ENCODE results near the gene SMARCAD1.
"Not testable (repeated sequence)": the region's sequence is repeated elsewhere in the genome, so short reads cannot be mapped to it uniquely, and the experiment has no call there.

SMARCAD1 gene

DNA sequence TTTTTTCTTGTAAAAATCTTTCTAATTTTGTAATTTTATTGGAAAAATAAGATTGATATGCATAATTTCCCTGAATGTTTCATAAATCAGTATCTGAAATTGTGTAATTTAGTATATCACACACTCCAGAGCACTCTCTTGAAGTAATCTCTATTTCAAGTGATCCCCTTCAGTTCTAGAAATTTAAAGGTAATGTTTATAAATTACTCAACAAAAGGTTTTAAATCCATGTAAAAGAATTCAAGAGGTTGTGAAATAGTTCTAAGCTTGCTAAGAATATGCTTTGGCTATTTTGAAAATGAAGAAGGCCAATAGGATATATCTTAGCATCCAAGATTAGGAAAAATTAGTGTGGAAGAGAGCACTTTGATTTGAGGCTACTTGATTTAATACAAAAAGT, 28.2 kb downstream of the SMARCAD1 start:
- no peak for DNase-seq

DNA sequence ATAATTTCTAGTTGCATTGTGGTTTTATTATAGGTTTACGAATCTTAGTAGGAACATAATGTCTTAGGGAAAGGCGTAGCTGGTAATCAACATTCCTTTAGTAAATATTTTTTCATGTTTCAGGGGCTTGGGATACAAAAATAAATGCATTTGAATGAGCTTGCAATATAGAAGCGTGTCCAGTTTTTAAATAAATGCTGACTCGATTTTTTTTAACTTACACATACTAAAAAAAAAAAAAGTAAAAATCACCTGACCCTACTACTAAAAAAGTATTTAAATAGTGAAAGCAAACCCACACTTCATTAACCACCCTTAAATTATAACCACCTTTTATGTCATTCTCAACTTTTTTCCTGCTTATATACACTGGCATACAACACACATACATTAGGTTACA, 29.6 kb downstream of the SMARCAD1 start:
- DNase-seq: no peak

DNA sequence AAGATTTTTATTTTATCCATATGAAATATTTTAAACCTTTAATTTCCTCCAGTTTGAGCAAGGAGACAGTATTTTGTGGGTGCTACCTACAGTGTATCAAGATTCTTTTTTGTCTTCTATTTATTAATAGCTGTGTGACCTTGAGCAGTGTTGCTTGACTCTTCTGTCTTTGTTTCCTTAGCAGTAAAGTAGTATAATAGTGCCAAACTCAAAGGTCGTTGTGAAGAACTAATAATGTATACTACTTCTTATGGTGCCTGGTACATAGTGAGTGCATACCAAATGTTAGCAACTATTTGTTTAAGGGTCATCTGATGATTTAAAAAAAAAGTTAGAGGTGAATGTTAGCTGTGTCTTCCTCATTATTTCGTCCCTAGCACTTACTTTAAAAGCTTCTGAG, 30.5 kb downstream of the SMARCAD1 start:
- DNase-seq: no peak

DNA sequence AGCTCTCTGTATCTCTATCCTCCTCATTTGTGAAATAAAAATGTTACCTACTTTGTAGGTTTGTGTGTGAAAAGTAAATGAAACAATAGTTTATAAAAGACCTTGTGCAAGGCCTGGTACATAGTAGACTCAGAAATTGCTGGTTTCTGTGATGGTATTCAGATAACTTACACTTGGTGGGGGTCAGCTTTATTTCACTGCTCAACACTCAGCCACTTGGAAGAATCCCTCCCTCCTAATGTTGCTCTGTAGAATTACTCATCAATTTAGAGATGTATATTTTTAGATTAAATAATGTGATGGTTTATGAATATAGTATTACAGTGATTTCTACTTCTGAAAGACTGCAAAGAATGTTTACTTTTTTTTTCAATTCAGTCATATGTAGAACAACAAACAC, 32.7 kb downstream of the SMARCAD1 start:
- DNase-seq: no peak

DNA sequence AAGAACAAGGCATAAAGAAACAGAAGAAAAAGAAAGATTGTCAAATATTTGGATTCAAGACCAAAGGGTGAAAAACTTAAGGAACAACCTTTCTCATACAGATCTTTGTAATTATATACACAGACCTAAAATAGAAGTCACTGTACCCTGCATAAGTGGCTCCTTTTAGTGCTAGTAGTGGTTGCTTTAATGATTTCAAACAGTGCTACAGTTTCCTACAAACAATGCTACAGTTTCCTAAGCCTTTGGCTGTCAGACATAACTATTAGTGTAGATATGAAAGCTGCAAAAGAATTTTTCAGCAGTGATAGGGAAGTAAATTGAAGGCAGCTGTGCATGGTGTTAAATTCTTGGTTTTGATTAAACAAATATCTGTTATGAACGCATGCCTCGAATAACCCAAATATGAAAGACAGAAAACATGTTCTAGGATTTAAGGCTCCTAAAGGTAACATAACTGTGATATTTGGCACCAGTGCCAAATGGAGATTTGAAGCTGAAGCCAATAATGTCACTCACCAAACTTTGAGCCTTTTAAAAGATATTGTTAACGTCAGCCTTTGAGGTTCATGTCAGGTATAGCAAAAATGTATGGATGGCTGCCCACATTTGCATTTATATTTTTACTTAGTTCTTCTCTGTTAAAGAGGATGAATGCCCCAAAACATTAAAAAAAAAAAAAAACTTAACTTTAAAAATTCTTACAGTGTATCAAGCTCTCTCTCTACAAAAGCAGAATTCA, 36.6 kb downstream of the SMARCAD1 start:
- DNase-seq: no peak

DNA sequence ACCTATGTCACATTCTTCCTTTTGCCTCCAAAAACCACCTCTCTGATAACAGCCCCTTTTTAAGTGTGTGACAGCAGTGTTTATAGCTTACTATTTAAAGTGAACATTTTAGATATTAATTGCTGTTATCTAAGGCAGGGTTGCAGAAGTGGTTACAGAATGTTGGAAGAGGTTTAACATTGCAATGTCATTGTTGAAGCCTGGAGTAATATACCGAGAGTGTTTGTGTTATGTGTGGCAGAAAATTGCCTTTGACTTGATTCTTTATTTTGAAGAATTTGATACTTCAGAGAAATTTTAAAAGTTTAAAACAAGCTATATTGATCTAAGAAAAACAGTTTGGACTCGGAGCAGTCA, 37.1 kb downstream of the SMARCAD1 start:
- no peak for DNase-seq

DNA sequence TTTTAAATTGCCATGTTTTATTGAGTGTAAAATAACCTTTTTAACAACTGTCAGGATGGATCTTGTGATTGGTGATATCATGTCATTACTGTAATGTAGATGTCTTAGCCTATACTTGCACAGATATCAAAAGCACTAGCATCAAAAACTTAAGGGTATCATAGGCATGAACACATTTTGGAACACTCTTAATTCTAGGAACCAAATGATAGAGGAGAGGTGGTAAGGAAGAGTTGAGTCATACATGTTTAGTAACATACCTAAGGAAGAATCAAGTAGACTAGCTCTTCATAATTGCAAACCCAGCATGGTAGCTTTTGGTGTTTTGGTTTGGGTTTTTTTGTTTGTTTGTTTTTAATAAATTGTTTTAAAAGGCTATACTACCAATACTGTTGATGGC, 43.4 kb downstream of the SMARCAD1 start:
- no peak for DNase-seq

DNA sequence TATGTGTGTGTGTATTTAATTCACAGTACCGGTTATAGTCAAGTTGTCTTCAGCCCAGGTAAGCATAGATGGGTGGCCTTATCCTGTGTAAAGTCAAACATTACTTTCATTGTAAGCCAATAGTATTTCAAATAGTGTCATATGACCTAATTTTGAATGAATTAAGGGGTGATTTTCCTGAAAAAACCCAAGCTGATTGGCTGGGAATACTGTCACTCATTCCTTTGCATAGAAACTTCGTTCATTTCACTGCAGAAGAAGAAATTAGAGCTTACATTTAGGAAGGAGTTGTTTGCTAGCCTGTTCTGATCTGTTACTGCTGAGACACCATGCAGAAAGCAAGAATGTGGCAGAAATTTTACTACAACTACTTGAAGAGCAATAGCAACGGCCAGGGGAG, 45.4 kb downstream of the SMARCAD1 start:
- DNase-seq: no peak

DNA sequence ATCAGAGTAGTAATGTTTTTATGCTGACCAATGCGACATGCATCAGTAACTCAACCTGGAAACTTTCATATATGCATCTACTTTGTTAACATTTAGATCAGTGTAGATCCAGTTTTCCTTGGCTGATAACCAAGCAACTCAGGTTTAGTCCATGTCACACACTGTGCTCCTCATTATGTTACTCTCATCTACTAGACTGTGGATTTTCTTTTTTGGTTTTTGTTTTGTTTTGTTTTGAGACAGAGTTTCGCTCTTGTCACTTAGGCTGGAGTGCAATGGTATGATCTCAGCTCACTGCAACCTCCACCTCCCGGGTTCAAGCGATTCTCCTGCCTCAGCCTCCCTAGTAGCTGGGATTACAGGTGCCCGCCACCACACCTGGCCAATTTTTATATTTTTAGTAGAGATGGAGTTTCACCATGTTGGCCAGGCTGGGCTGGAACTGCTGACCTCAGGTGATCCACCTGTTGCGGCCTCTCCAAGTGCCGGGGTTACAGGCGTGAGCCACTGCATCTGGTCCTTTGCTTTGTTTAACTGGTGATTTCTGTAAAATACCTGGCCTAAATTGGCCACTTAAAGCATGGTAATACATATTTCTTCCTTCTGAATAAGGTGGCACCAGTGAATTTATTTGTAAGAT, 48.6 kb downstream of the SMARCAD1 start:
- DNase-seq: no peak

DNA sequence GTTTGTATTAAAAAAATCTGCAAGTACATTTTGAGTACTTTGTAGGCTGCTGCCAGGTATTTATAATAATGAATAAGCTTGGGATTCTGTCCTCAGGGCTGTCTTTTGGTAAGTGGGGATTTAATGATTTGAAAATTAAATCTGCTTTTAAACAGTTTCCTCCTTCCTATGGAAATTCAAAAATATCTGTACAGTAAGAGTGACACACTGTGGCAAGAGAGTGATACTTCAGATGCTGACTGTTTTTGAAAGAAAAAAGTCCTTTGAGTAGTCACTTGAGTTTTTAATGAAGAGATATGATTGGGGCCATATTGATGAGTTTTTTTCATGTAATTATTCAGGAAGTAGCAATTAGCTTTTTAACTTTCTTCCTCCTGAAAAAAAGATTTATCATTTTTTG, 49.2 kb downstream of the SMARCAD1 start:
- no peak for DNase-seq

DNA sequence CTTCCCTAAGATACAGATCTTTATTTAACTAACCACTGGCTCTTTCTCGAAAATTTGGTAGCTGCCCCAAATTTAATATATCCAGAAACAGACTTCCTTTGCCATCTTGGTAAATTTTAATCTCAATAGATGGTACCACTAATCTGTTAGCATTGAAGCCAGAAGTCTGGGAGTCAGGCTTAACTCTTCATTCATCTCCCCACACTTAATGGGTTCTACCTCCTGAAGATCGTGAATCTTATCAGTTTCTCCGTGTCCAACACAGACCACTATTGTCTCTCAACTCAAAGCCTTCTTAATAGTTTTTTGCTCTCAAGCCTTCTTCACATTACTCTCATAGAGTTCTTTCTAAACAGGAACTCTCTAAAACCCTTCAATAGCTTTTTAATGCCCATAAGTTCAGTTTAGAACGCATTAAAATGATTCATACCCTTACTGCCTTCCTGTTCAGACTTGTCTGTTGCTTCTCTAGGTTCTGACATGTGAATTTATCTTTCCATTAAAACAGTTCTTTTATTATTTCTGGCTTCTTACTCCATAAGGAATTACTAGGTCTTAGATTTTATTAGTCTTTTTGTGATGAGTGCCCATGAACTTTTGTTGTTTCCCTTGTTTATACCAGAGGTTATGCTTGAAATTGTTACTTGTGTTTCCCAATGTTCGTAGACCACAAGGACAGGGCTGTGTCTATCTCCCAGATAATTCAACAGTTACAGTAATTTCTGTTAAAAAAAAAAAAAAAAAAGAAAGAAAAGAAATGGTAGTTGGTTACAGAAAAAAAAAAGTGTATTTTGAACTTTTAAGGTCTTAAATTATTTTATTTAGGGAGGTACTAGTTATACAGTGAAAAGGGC, 54.7 kb downstream of the SMARCAD1 start:
- DNase-seq: no peak

DNA sequence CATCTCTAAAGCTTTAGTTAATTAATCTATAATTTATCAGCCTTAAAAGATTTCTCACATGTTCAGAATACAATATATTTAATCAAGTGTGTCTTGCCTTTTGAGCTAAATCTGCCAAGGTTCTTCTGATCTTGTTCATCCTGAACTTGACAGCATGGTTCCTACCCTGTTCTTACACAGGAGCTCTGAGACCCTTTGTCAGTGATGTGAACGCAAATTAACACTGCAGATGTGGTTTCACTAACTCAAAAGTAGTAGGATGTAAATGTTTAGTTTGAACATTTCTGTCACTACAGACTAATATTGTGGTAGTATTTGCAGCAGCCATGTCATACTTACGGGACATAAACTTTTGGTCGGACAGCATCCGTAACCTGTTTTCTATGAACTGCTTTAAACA, 59.4 kb downstream of the SMARCAD1 start:
- no peak for DNase-seq

DNA sequence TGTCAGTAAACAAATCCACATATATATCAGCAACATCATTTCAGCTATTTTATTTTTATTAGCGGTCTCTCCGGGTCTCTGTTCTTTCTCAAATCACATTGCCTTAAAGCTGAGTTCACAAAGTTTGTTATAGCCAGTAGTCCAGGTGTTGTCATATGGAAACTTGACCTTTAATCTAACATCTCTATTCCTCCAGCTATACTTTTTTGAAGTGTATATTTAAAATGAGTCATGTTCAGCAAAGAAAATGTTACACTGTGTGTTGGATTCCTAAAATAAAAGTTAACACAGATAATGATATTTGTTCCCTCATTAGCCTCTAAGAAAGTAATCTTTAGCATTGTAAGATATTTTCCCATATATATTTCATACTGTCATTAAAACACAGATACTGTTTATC, 63.6 kb downstream of the SMARCAD1 start:
- no peak for DNase-seq

DNA sequence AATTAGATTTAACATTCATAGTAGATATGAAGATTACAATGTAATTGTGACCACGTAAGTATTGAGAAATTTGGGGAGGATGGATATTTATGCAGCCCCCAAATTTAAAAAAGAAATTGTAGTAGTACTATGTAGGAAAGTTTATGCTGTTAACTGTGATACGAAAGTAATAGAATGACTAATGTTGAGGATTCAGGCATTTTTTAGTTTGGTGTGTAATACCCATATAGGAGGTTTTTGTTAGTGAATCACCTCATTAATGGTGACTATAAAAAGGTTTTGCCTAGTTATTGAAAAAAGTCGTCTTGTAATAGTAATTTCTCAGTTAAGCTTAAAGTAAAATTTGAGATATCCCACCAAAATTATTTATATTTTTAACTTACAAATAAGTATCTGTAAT, 67.2 kb downstream of the SMARCAD1 start:
- DNase-seq: no peak

DNA sequence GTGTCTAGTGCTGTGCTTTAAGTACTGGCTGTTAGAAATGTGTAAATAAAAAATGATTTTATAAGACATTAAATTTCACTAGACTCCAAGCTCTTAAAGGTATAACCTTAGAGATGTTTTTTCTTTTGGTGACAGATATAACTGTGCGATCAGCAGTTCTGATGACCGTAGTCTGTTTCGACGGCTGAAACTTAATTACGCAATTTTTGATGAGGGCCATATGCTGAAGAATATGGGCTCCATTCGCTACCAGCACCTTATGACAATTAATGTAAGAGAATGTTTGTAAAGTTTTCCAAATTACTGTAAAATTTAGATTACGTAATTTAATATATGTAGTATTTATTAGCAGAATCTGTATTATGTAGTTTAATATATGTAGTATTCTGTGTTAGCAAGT, 68.5 kb downstream of the SMARCAD1 start:
- no peak for DNase-seq

DNA sequence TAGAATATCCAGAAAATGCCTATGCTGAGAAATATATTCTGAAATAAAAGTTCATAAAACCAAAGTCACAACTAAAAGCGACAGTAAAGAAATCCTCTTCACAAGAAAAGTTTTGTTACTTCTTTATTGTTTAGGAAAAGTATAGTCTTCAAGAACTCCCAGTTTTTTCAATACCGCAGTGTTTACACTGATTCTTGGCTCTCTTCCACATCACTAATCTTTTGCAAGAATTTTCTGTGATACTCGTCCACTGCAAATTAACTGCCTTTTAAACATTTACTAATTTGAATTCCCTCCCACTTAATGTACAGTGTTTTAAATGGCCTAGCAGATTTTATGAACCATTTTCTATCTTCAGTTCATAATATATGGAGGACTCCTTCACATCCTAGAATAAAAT, 69.9 kb downstream of the SMARCAD1 start:
- DNase-seq: no peak

DNA sequence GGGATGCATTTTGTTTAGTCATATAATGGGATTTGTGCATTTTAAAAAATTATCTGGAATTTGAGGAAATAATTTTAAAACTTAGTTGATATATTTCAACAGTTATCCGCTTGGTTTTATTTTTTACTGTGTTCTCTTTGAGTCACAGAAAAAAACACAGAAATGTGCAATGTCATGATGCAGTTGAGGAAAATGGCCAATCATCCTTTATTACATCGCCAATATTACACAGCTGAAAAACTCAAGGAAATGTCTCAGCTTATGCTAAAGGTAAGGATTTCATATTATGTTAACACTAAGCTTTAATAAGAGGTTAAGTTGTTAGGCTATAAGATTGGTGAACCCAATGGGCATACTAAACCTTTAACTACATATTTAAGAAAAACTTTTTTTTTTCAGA, 71.1 kb downstream of the SMARCAD1 start:
- no peak for DNase-seq

DNA sequence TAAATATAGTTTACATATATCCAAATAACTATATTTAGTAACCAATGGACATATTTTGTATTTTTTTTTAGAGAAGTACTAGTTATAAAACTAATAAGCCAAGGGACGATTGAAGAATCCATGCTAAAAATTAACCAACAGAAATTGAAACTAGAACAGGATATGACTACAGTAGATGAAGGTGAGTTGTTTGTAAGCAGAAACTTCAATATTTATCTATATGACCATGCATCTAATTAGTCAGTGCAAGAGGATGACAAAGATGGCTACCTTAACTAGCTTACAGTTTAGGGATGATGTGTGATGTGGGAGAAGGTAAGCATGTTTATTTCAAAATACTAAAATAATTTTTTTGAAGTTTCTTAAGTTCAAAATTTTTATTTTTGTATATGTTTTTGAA, 77.2 kb downstream of the SMARCAD1 start:
- DNase-seq: no peak

DNA sequence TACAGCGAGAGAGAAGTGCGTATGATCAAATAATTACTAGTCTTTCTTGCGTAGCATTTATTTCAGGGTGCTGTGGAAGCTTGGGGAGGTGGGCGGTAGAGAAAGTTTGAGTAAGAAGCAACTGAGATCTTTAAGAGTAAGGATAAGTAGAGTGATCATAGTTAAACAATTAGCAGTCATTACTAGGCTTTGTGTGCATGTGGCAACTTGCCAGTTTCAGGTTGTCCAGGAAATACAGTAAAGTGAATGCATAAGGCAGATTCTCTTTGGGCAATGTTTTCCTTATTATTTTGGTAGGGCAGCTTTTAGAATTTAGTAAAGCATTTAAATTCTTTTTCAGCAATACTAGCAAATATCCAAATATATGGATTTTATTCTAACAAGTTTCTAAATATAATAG, 78.0 kb downstream of the SMARCAD1 start:
- no peak for DNase-seq

DNA sequence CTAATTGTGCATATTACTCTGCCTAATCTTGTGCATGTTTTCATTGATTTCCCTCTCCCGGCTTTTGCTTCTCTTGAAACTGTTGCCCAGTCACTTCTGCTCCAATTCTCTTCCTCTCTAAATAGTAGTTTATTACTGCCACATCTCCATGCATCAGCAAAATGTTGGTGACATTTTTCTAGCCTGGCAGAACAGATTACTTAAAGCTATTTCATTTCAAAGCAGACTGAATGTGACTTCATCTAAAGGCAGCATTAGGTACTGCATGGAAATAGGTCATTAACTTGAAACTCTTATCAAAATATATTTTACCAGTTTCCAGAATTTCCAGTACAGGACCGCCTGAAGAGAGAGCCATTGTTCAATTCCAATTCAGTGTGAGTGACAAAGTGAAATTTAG, 82.6 kb downstream of the SMARCAD1 start:
- DNase-seq: no peak

DNA sequence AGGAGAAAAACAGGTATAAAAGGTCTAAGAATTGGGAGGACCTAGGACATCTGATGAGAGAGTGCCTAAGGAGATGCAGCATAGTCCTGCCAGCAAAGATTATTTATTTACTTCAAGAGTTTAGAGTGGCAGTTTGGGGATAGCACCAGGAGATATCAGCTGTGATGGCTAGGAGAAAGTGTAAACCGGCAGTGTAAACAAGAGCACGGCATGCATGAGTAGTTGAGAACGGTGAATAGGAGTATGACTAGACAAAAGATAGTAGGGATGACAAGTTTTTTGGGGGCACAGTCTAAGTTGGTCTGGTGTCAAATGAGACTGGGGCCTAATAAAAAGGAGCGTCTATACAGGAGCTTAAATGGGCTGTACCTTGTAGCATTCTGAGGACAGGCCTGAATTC, 86.3 kb downstream of the SMARCAD1 start:
- DNase-seq: not testable (repeated sequence)

DNA sequence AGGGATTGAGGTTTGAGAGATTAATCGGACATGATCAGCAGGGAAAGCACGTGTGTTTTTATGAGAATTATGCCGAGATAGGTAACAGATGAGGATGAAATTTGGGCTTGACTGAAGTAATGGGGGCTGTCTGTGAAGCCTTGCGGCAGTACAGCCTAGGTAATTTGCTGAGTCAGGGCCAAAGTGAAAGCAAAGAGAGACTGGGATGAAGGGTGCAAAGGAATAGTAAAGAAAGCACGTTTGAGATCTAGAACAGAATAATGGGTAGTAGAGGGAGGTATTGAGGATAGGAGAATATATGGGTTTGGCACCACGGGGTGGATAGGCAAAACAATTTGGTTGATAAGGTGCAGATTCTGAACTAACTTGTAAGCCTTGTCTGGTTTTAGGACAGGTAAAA, 87.8 kb downstream of the SMARCAD1 start:
- DNase-seq: not testable (repeated sequence)

DNA sequence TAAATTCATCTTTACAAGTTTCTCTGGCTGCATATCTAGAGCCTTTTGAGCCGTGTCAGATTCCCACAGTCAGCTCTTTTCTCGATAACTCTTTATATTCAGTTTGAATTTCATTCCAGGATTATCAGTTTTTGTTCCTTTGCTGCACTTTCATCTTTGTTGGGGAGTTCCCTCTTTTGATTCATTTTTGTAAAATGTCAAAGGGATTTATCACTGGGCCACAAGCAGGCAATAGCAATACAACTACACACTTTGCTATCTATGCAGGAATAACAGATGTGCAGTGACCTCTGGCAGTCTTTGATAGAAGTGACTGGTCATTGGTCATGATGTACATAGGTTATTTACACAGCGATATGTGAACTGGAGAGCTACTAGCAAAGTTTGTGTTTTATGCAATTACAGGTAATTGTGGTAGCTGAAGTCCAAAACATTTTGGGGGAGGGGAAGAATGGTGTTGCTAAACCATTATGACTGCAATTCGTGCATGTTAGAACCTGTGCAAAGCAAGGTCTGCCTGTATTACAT, 91.1 kb downstream of the SMARCAD1 start:
- DNase-seq: no peak

DNA sequence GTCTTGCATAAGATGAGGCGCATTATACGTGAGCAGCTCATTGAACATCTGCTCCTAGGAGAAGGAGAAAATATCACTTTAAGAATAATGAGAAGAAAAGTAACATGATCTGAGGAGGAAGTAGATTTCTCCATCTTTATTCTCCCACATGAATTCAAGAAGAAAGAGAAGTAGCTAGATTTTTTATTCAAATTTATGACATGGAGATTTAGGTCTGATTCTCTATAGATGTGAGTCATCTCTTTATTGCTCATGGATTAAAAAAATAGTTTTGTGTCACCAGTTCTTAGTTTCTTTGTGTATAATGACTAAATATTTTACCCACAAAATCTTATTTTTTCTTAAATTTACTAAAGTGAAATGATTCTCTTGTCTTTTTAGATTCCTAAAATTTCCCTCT, 94.5 kb downstream of the SMARCAD1 start:
- DNase-seq: no peak

Data from NK-92 treated with Interleukin-12 subunit alpha and Interleukin-12 subunit beta, amount 100 ng/mL, for 24 hours (cell line).